WTC11 (cell line): Measurements from ENCODE around the gene SGPP2. TPM values are rescaled to one million over a fixed set of nuclear protein-coding genes. Genes with fewer than 3 reads are reported as not detected.

ENCODE experiments used
- ATAC-seq: fragments of 200-7000 bp; cut with Tn5 transposase; 2 replicates; pipeline ENCODE4 v1.10.0; 2021; ENCODE audit warnings: mild to moderate bottlenecking, moderate library complexity
- CTCF ChIA-PET: fragments of 300-600 bp; sonication (Branson Sonifier 250); formaldehyde crosslinking; loops from one replicate; lab custom pipeline; 2021; ENCODE audit warnings: antibody characterized with exemption; lab: Charles Lee
- POLR2A ChIA-PET: fragments of 350-600 bp; sonication (Branson Sonifier 250); formaldehyde crosslinking; loops from one replicate; lab custom pipeline; 2021; ENCODE audit warnings: antibody characterized with exemption; lab: Charles Lee
- DNase-seq: peaks from one replicate; pipeline ENCODE4 v3.0.0; 2021; ENCODE audit warnings: low spot score
- H3K27ac Mint-ChIP-seq: 2 replicates; pipeline ENCODE4 v1.8.0; 2021; ENCODE audit warnings: mixed read lengths
- H3K27me3 Mint-ChIP-seq: 2 replicates; pipeline ENCODE4 v1.8.0; 2021; ENCODE audit warnings: low read depth, mild to moderate bottlenecking, moderate library complexity, mixed read lengths
- H3K36me3 Mint-ChIP-seq: 2 replicates; pipeline ENCODE4 v1.8.0; 2021; ENCODE audit warnings: mixed read lengths
- H3K4me1 Mint-ChIP-seq: 2 replicates; pipeline ENCODE4 v1.8.0; 2022; ENCODE audit warnings: mixed read lengths
- H3K4me3 Mint-ChIP-seq: 2 replicates; pipeline ENCODE4 v1.8.0; 2021; ENCODE audit warnings: mild to moderate bottlenecking, moderate library complexity, mixed read lengths
- H3K9me3 Mint-ChIP-seq: 2 replicates; pipeline ENCODE4 v1.8.0; 2021; ENCODE audit warnings: mixed read lengths
- E2F1 ChIP-seq: sonication (generic); formaldehyde crosslinking; IDR thresholded peaks from 2 replicates; pipeline ENCODE4 v1.8.0; 2022; ENCODE audit warnings: mild to moderate bottlenecking, missing genetic modification reagents
- FOXK1 ChIP-seq: sonication (generic); formaldehyde crosslinking; IDR thresholded peaks from 2 replicates; pipeline ENCODE4 v1.8.0; 2022; ENCODE audit warnings: mild to moderate bottlenecking, moderate library complexity, missing genetic modification reagents
- FOXP1 ChIP-seq: sonication (generic); formaldehyde crosslinking; IDR thresholded peaks from 2 replicates; pipeline ENCODE4 v1.8.0; 2022; ENCODE audit warnings: missing genetic modification reagents, mild to moderate bottlenecking, moderate library complexity, borderline replicate concordance
- HMGA2 ChIP-seq: fragments of 250-450 bp; sonication (Bioruptor Pico); IDR thresholded peaks from 2 replicates; pipeline ENCODE4 v1.4.0; 2021; ENCODE audit warnings: mild to moderate bottlenecking, moderate library complexity
- KAT7 ChIP-seq: sonication (generic); formaldehyde crosslinking; IDR thresholded peaks from 2 replicates; pipeline ENCODE4 v1.8.1; 2023; ENCODE audit warnings: missing genetic modification reagents, mild to moderate bottlenecking, borderline replicate concordance
- NR1H2 ChIP-seq: sonication (generic); formaldehyde crosslinking; IDR thresholded peaks from 2 replicates; pipeline ENCODE4 v1.9.0; 2021; ENCODE audit warnings: mild to moderate bottlenecking, moderate library complexity, missing genetic modification reagents
- SMAD3 ChIP-seq: sonication (generic); formaldehyde crosslinking; IDR thresholded peaks from 2 replicates; pipeline ENCODE4 v1.8.0; 2022; ENCODE audit warnings: missing genetic modification reagents, mild to moderate bottlenecking, borderline replicate concordance
- TCF7 ChIP-seq: sonication (generic); formaldehyde crosslinking; IDR thresholded peaks from 2 replicates; pipeline ENCODE4 v1.8.0; 2022; ENCODE audit warnings: mild to moderate bottlenecking, low read depth, missing genetic modification reagents, moderate library complexity
- ZNF219 ChIP-seq: sonication (generic); formaldehyde crosslinking; IDR thresholded peaks from 2 replicates; pipeline ENCODE4 v1.8.0; 2023; ENCODE audit warnings: missing genetic modification reagents, mild to moderate bottlenecking, borderline replicate concordance
- ZNF396 ChIP-seq: fragments of 250-450 bp; sonication (Bioruptor Pico); IDR thresholded peaks from 2 replicates; pipeline ENCODE4 v1.8.0; 2021; ENCODE audit warnings: mild to moderate bottlenecking, moderate library complexity, borderline replicate concordance
- ZNF423 ChIP-seq: fragments of 250-450 bp; sonication (Bioruptor Pico); IDR thresholded peaks from 2 replicates; pipeline ENCODE4 v2.1.2; 2022; ENCODE audit warnings: mild to moderate bottlenecking, moderate library complexity
- total RNA-seq: library from RNA; stranded (reverse); gene quantifications from 3 replicates; pipeline ENCODE4 v1.2.3, GENCODE V29; 2021
- TF ChIP-seq, protein P1 (sequence below): sonication (generic); formaldehyde crosslinking; IDR thresholded peaks from 2 replicates; pipeline ENCODE4 v1.8.1; 2023; ENCODE audit warnings: mild to moderate bottlenecking, moderate library complexity, missing genetic modification reagents
- TF ChIP-seq, protein P2 (sequence below): sonication (generic); formaldehyde crosslinking; IDR thresholded peaks from 2 replicates; pipeline ENCODE4 v1.8.0; 2023; ENCODE audit warnings: missing genetic modification reagents
- TF ChIP-seq, protein P3 (sequence below): fragments of 250-450 bp; sonication (Bioruptor Pico); IDR thresholded peaks from 2 replicates; pipeline ENCODE4 v1.9.0; 2021; ENCODE audit warnings: moderate library complexity, mild to moderate bottlenecking, inconsistent platforms, borderline replicate concordance
- TF ChIP-seq, protein P4 (sequence below): sonication (generic); formaldehyde crosslinking; IDR thresholded peaks from 2 replicates; pipeline ENCODE4 v1.8.0; 2023; ENCODE audit warnings: missing genetic modification reagents, mild to moderate bottlenecking, borderline replicate concordance
- TF ChIP-seq, protein P5 (sequence below): sonication (generic); formaldehyde crosslinking; IDR thresholded peaks from 2 replicates; pipeline ENCODE4 v1.8.0; 2023; ENCODE audit warnings: mild to moderate bottlenecking, missing genetic modification reagents
- TF ChIP-seq, protein P6 (sequence below): sonication (generic); formaldehyde crosslinking; IDR thresholded peaks from 2 replicates; pipeline ENCODE4 v1.8.1; 2022; ENCODE audit warnings: low read depth, mild to moderate bottlenecking, moderate library complexity, missing genetic modification reagents, borderline replicate concordance

Gene SGPP2
- total RNA-seq, 1 experiment from 2014 or later, result 0.07 TPM

- Mint-ChIP-seq H3K9me3 (peaks cover 22% of the 10 kb centered on the region), H3K27ac (no peak overlapping the region)
- CTCF ChIA-PET, result no interaction called here
- TF ChIP-seq ZNF396 (CRISPR knock-in tag) (no peak), E2F1 (CRISPR knock-in tag) (no peak), FOXP1 (CRISPR knock-in tag) (no peak), NR1H2 (CRISPR knock-in tag) (no peak), FOXK1 (CRISPR knock-in tag) (no peak), ZNF219 (CRISPR knock-in tag) (no peak), SMAD3 (CRISPR knock-in tag) (no peak), ZNF423 (no peak), KAT7 (CRISPR knock-in tag) (no peak), TCF7 (CRISPR knock-in tag) (no peak), HMGA2 (CRISPR knock-in tag) (no peak)
- TF ChIP-seq, protein P1, sequence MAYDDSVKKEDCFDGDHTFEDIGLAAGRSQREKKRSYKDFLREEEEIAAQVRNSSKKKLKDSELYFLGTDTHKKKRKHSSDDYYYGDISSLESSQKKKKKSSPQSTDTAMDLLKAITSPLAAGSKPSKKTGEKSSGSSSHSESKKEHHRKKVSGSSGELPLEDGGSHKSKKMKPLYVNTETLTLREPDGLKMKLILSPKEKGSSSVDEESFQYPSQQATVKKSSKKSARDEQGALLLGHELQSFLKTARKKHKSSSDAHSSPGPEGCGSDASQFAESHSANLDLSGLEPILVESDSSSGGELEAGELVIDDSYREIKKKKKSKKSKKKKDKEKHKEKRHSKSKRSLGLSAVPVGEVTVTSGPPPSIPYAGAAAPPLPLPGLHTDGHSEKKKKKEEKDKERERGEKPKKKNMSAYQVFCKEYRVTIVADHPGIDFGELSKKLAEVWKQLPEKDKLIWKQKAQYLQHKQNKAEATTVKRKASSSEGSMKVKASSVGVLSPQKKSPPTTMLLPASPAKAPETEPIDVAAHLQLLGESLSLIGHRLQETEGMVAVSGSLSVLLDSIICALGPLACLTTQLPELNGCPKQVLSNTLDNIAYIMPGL (CRISPR knock-in tag), result no peak
- TF ChIP-seq, protein P2, sequence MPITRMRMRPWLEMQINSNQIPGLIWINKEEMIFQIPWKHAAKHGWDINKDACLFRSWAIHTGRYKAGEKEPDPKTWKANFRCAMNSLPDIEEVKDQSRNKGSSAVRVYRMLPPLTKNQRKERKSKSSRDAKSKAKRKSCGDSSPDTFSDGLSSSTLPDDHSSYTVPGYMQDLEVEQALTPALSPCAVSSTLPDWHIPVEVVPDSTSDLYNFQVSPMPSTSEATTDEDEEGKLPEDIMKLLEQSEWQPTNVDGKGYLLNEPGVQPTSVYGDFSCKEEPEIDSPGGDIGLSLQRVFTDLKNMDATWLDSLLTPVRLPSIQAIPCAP (CRISPR knock-in tag), result no peak
- TF ChIP-seq, protein P3, sequence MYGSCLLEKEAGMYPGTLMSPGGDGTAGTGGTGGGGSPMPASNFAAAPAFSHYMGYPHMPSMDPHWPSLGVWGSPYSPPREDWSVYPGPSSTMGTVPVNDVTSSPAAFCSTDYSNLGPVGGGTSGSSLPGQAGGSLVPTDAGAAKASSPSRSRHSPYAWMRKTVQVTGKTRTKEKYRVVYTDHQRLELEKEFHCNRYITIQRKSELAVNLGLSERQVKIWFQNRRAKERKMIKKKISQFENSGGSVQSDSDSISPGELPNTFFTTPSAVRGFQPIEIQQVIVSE (CRISPR knock-in tag), result no peak
- TF ChIP-seq, protein P4, sequence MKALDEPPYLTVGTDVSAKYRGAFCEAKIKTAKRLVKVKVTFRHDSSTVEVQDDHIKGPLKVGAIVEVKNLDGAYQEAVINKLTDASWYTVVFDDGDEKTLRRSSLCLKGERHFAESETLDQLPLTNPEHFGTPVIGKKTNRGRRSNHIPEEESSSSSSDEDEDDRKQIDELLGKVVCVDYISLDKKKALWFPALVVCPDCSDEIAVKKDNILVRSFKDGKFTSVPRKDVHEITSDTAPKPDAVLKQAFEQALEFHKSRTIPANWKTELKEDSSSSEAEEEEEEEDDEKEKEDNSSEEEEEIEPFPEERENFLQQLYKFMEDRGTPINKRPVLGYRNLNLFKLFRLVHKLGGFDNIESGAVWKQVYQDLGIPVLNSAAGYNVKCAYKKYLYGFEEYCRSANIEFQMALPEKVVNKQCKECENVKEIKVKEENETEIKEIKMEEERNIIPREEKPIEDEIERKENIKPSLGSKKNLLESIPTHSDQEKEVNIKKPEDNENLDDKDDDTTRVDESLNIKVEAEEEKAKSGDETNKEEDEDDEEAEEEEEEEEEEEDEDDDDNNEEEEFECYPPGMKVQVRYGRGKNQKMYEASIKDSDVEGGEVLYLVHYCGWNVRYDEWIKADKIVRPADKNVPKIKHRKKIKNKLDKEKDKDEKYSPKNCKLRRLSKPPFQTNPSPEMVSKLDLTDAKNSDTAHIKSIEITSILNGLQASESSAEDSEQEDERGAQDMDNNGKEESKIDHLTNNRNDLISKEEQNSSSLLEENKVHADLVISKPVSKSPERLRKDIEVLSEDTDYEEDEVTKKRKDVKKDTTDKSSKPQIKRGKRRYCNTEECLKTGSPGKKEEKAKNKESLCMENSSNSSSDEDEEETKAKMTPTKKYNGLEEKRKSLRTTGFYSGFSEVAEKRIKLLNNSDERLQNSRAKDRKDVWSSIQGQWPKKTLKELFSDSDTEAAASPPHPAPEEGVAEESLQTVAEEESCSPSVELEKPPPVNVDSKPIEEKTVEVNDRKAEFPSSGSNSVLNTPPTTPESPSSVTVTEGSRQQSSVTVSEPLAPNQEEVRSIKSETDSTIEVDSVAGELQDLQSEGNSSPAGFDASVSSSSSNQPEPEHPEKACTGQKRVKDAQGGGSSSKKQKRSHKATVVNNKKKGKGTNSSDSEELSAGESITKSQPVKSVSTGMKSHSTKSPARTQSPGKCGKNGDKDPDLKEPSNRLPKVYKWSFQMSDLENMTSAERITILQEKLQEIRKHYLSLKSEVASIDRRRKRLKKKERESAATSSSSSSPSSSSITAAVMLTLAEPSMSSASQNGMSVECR (CRISPR knock-in tag), result no peak
- TF ChIP-seq, protein P5, sequence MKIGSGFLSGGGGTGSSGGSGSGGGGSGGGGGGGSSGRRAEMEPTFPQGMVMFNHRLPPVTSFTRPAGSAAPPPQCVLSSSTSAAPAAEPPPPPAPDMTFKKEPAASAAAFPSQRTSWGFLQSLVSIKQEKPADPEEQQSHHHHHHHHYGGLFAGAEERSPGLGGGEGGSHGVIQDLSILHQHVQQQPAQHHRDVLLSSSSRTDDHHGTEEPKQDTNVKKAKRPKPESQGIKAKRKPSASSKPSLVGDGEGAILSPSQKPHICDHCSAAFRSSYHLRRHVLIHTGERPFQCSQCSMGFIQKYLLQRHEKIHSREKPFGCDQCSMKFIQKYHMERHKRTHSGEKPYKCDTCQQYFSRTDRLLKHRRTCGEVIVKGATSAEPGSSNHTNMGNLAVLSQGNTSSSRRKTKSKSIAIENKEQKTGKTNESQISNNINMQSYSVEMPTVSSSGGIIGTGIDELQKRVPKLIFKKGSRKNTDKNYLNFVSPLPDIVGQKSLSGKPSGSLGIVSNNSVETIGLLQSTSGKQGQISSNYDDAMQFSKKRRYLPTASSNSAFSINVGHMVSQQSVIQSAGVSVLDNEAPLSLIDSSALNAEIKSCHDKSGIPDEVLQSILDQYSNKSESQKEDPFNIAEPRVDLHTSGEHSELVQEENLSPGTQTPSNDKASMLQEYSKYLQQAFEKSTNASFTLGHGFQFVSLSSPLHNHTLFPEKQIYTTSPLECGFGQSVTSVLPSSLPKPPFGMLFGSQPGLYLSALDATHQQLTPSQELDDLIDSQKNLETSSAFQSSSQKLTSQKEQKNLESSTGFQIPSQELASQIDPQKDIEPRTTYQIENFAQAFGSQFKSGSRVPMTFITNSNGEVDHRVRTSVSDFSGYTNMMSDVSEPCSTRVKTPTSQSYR (CRISPR knock-in tag), result no peak
- TF ChIP-seq, protein P6, sequence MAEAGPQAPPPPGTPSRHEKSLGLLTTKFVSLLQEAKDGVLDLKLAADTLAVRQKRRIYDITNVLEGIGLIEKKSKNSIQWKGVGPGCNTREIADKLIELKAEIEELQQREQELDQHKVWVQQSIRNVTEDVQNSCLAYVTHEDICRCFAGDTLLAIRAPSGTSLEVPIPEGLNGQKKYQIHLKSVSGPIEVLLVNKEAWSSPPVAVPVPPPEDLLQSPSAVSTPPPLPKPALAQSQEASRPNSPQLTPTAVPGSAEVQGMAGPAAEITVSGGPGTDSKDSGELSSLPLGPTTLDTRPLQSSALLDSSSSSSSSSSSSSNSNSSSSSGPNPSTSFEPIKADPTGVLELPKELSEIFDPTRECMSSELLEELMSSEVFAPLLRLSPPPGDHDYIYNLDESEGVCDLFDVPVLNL (CRISPR knock-in tag), result no peak
- TF ChIP-seq, all 79 proteins: peak for 0
- POLR2A ChIA-PET, result no interaction called here
- ATAC-seq, result no peak
- H3K4me1 Mint-ChIP-seq, result peaks cover 27% of the 10 kb centered on the region
- peaks cover 68% of the 10 kb centered on the region for H3K27me3 Mint-ChIP-seq
- H3K4me3 Mint-ChIP-seq, result no peak overlapping the region
- H3K36me3 Mint-ChIP-seq, result peaks cover 13% of the 10 kb centered on the region
- DNase-seq, result no peak
These were observed 41.4 kb downstream of the SGPP2 start for GRCh38 chr2:222465746-222466145.
